H1 (cell line): ENCODE data around the gene MUC7. TPM values are rescaled to one million over a fixed set of nuclear protein-coding genes. Genes with fewer than 3 reads are reported as not detected.

Source experiments
- CTCF ChIA-PET: fragments of 300-600 bp; sonication (Branson Sonifier 250); formaldehyde crosslinking; loops from one replicate; lab custom pipeline; 2021; ENCODE audit not compliant: partially characterized antibody; lab: Charles Lee
- POLR2A ChIA-PET: fragments of 300-600 bp; sonication (Branson Sonifier 250); formaldehyde crosslinking; loops from one replicate; lab custom pipeline; 2021; ENCODE audit warnings: inconsistent platforms; ENCODE audit not compliant: partially characterized antibody; lab: Charles Lee
- DNase-seq, 2 experiments: peaks; one replicate each; pipeline versions ENCODE4 v3.0.0 to v3.0.0-alpha.2; 2010 to 2022; ENCODE audit warnings: low spot score in 2 of 2, low read depth in 1 of 2, mixed read lengths in 1 of 2
- FAIRE-seq: peaks from 2 replicates; lab custom pipeline; 2011; peaks lifted over from hg19 to GRCh38; lab: Jason Lieb, UNC
- H2AFZ ChIP-seq: 2 replicates; pipeline ENCODE4 v1.8.1; 2012; ENCODE audit warnings: low read length, inconsistent platforms
- H2AK5ac ChIP-seq: 2 replicates; pipeline ENCODE4 v1.6.1; 2013; ENCODE audit warnings: low read depth, low read length
- H2BK120ac ChIP-seq: replicated peaks from 2 replicates; pipeline ENCODE3; 2013; ENCODE audit warnings: low read depth, low read length, inconsistent platforms
- H2BK12ac ChIP-seq: 2 replicates; pipeline ENCODE4 v1.6.1; 2013; ENCODE audit warnings: low read depth, low read length
- H2BK15ac ChIP-seq: 2 replicates; pipeline ENCODE4 v1.6.1; 2013; ENCODE audit warnings: low read length
- H2BK20ac ChIP-seq: 2 replicates; pipeline ENCODE4 v1.6.1; 2013; ENCODE audit warnings: low read length
- H2BK5ac ChIP-seq: 2 replicates; pipeline ENCODE4 v1.6.1; 2013; ENCODE audit warnings: low read depth, low read length
- H3K14ac ChIP-seq: 2 replicates; pipeline ENCODE4 v1.6.1; 2013; ENCODE audit warnings: inconsistent platforms; ENCODE audit not compliant: insufficient read length
- H3K18ac ChIP-seq: 2 replicates; pipeline ENCODE4 v1.6.1; 2013; ENCODE audit warnings: low read length; ENCODE audit errors: extremely low read depth
- H3K23ac ChIP-seq: 2 replicates; pipeline ENCODE4 v1.6.1; 2013; ENCODE audit warnings: inconsistent platforms; ENCODE audit not compliant: insufficient read length
- H3K23me2 ChIP-seq: 2 replicates; pipeline ENCODE4 v1.6.1; 2013; ENCODE audit warnings: low read depth, low read length
- H3K27ac ChIP-seq: 2 replicates; pipeline ENCODE4 v1.6.1; 2011; ENCODE audit warnings: low read depth, low read length, inconsistent platforms
- H3K27me3 ChIP-seq, 4 experiments: replicated peaks in 1 of 4; 1 replicate in 1 of 4; 2 replicates in 3 of 4; pipeline versions ENCODE4 v1.6.1 to v1.8.1; 2011 to 2013; ENCODE audit warnings: low read length in 3 of 4, mild to moderate bottlenecking in 3 of 4, inconsistent platforms in 2 of 4, mixed read lengths in 2 of 4, moderate library complexity in 1 of 4; ENCODE audit not compliant: control insufficient read depth in 3 of 4, insufficient read depth in 3 of 4; ENCODE audit errors: extremely low read depth in 1 of 4
- H3K36me3 ChIP-seq, 4 experiments: 2 replicates each; pipeline versions ENCODE4 v1.6.1 to v1.8.1; 2011 to 2013; ENCODE audit warnings: mild to moderate bottlenecking in 4 of 4, low read length in 3 of 4, moderate library complexity in 2 of 4, control low read depth in 1 of 4, inconsistent platforms in 1 of 4; ENCODE audit not compliant: insufficient read depth in 4 of 4, control insufficient read depth in 2 of 4
- H3K4ac ChIP-seq: replicated peaks from 2 replicates; pipeline ENCODE3; 2013; ENCODE audit warnings: low read length, low read depth, mixed read lengths, inconsistent platforms; ENCODE audit not compliant: insufficient read length
- H3K4me1 ChIP-seq, 4 experiments: replicated peaks in 1 of 4; 1 replicate in 1 of 4; 2 replicates in 3 of 4; pipeline versions ENCODE4 v1.6.1 to v1.8.1; 2011 to 2013; ENCODE audit warnings: low read length in 3 of 4, inconsistent platforms in 2 of 4, mixed read lengths in 1 of 4; ENCODE audit not compliant: insufficient read depth in 4 of 4, control insufficient read depth in 3 of 4
- H3K4me2 ChIP-seq, 2 experiments: 2 replicates each; pipeline versions ENCODE4 v1.6.1 to v1.8.1; 2011 to 2013; ENCODE audit warnings: low read depth in 2 of 2, low read length in 2 of 2, control low read depth in 1 of 2, inconsistent platforms in 1 of 2, mild to moderate bottlenecking in 1 of 2; ENCODE audit not compliant: insufficient read depth in 1 of 2
- H3K4me3 ChIP-seq, 4 experiments: fragments of 200-600, 300-600 bp in 1 of 4; sonication (generic), shearing (Covaris generic), sonication (Bioruptor Twin) in 1 of 4; 2 replicates each; pipeline versions ENCODE4 v1.5.1 to v1.8.1; 2011 to 2016; ENCODE audit warnings: low read length in 4 of 4, low read depth in 3 of 4, control low read depth in 2 of 4, inconsistent platforms in 2 of 4, mild to moderate bottlenecking in 2 of 4, mixed read lengths in 1 of 4, moderate library complexity in 1 of 4; ENCODE audit not compliant: insufficient read depth in 2 of 4; ENCODE audit errors: extremely low read depth in 1 of 4
- H3K56ac ChIP-seq: replicated peaks from 2 replicates; pipeline ENCODE3; 2013; ENCODE audit warnings: low read depth, mild to moderate bottlenecking, mixed read lengths, low read length, inconsistent platforms; ENCODE audit not compliant: insufficient read length
- H3K79me1 ChIP-seq: 2 replicates; pipeline ENCODE4 v1.6.1; 2013; ENCODE audit warnings: low read depth, low read length, control low read depth
- H3K79me2 ChIP-seq, 2 experiments: 2 replicates each; pipeline versions ENCODE4 v1.6.1 to v1.8.1; 2012 to 2013; ENCODE audit warnings: low read length in 2 of 2, mild to moderate bottlenecking in 2 of 2, inconsistent platforms in 1 of 2; ENCODE audit not compliant: insufficient read depth in 2 of 2, control insufficient read depth in 1 of 2
- H3K9ac ChIP-seq, 4 experiments: replicated peaks in 1 of 4; 1 replicate in 1 of 4; 2 replicates in 3 of 4; pipeline versions ENCODE4 v1.6.1 to v1.8.1; 2011 to 2013; ENCODE audit warnings: low read depth in 3 of 4, low read length in 3 of 4, control low read depth in 2 of 4, mild to moderate bottlenecking in 2 of 4, moderate library complexity in 2 of 4, inconsistent platforms in 1 of 4; ENCODE audit errors: extremely low read depth in 1 of 4
- H3K9me3 ChIP-seq, 2 experiments: 2 replicates each; pipeline versions ENCODE4 v1.6.1 to v1.8.1; 2012 to 2013; ENCODE audit warnings: mild to moderate bottlenecking in 2 of 2, moderate library complexity in 2 of 2, control low read depth in 1 of 2, inconsistent platforms in 1 of 2, low read depth in 1 of 2, low read length in 1 of 2, mixed read lengths in 1 of 2; ENCODE audit not compliant: insufficient read depth in 2 of 2
- H4K20me1 ChIP-seq, 2 experiments: replicated peaks in 1 of 2; 2 replicates each; pipeline versions ENCODE3 to v1.8.1; 2011 to 2013; ENCODE audit warnings: inconsistent platforms in 2 of 2, low read length in 2 of 2, mild to moderate bottlenecking in 1 of 2; ENCODE audit not compliant: insufficient read depth in 2 of 2, control insufficient read depth in 1 of 2
- H4K5ac ChIP-seq: 2 replicates; pipeline ENCODE4 v1.6.1; 2013; ENCODE audit warnings: low read length, low read depth, mixed read lengths, inconsistent platforms; ENCODE audit not compliant: insufficient read length
- H4K8ac ChIP-seq: 2 replicates; pipeline ENCODE4 v1.8.0; 2013; ENCODE audit warnings: mild to moderate bottlenecking, moderate library complexity, low read length, inconsistent platforms; ENCODE audit not compliant: insufficient read depth; ENCODE audit errors: extremely low read depth
- H4K91ac ChIP-seq: replicated peaks from 2 replicates; pipeline ENCODE3; 2013; ENCODE audit warnings: low read length, mixed read lengths, inconsistent platforms; ENCODE audit not compliant: insufficient read length
- ASH2L ChIP-seq: fragments of 200-600, 300-600 bp; sonication (generic); IDR thresholded peaks from one replicate; pipeline ENCODE4 v1.7.1; 2017; ENCODE audit warnings: low read length
- CEBPB ChIP-seq: IDR thresholded peaks from 2 replicates; pipeline ENCODE4 v1.6.1; 2012; ENCODE audit warnings: low read depth, low read length
- EZH2 ChIP-seq: fragments of 200-600 bp; sonication (generic); IDR thresholded peaks from 2 replicates; pipeline ENCODE4 v1.7.1; 2012; ENCODE audit warnings: low read depth, mild to moderate bottlenecking, moderate library complexity, low read length, inconsistent platforms; ENCODE audit not compliant: severe bottlenecking
- HDAC6 ChIP-seq: IDR thresholded peaks from one replicate; pipeline ENCODE4 v1.7.1; 2012; ENCODE audit warnings: low read depth, mild to moderate bottlenecking, inconsistent platforms, low read length, moderate library complexity
- KDM4A ChIP-seq: IDR thresholded peaks from one replicate; pipeline ENCODE4 v1.7.1; 2012; ENCODE audit warnings: low read depth, mild to moderate bottlenecking, moderate library complexity, low read length, inconsistent platforms; ENCODE audit not compliant: severe bottlenecking
- PHF8 ChIP-seq: fragments of 200-600 bp; sonication (generic); conservative IDR thresholded peaks from 2 replicates; pipeline ENCODE4 v1.7.1; 2012; ENCODE audit warnings: low read depth, mild to moderate bottlenecking, inconsistent platforms, low read length, moderate library complexity
- POLR2AphosphoS5 ChIP-seq: IDR thresholded peaks from 2 replicates; pipeline ENCODE4 v1.6.1; 2011; ENCODE audit warnings: low read depth, low read length
- RAD21 ChIP-seq, 2 experiments: IDR thresholded peaks in 1 of 2; conservative IDR thresholded peaks in 1 of 2; 2 replicates each; pipeline ENCODE4 v1.6.1; 2011; ENCODE audit warnings: low read depth in 2 of 2, low read length in 2 of 2, improper control_type of control experiment in 1 of 2, inconsistent platforms in 1 of 2, mild to moderate bottlenecking in 1 of 2, moderate library complexity in 1 of 2
- RFX5 ChIP-seq: IDR thresholded peaks from 2 replicates; pipeline ENCODE4 v1.6.1; 2011; ENCODE audit warnings: low read depth, low read length, improper control_type of control experiment, borderline replicate concordance
- SIN3A ChIP-seq, 2 experiments: IDR thresholded peaks in 1 of 2; conservative IDR thresholded peaks in 1 of 2; 2 replicates each; pipeline ENCODE4 v1.6.1; 2011 to 2012; ENCODE audit warnings: low read length in 2 of 2, improper control_type of control experiment in 1 of 2, low read depth in 1 of 2, mild to moderate bottlenecking in 1 of 2
- SP1 ChIP-seq: IDR thresholded peaks from 2 replicates; pipeline ENCODE4 v1.6.1; 2011; ENCODE audit warnings: low read depth, low read length
- SP2 ChIP-seq: IDR thresholded peaks from 2 replicates; pipeline ENCODE4 v1.6.1; 2012; ENCODE audit warnings: mild to moderate bottlenecking, low read length, inconsistent platforms
- SP4 ChIP-seq: IDR thresholded peaks from 2 replicates; pipeline ENCODE4 v1.6.1; 2012; ENCODE audit warnings: low read length, inconsistent platforms
- TCF12 ChIP-seq: IDR thresholded peaks from 2 replicates; pipeline ENCODE4 v1.6.1; 2011; ENCODE audit warnings: low read depth, mild to moderate bottlenecking, low read length
- WGBS, 2 experiments: shearing (Covaris generic) in 1 of 2; methylation state at CpG; one replicate each; pipeline versions ENCODE4 v1.1.6 to v1.1.7; 2013 to 2015; ENCODE audit warnings: low lambda C conversion rate in 2 of 2, mixed read lengths in 2 of 2, inconsistent platforms in 1 of 2, low coverage in 1 of 2, missing lambda C conversion rate in 1 of 2; ENCODE audit not compliant: insufficient replicate concordance in 2 of 2, insufficient coverage in 1 of 2, insufficient read length in 1 of 2; ENCODE audit errors: extremely low coverage in 1 of 2, missing lambda C conversion rate in 1 of 2; 5-methylcytosine and 5-hydroxymethylcytosine counted together
- polyA plus RNA-seq, 7 experiments: library from polyadenylated mRNA; depleted of rRNA in 3 of 7; stranded (reverse) in 5 of 7; unstranded in 2 of 7; fragments of >200 nt in 5 of 7; fragments of 200-250 nt in 2 of 7; gene quantifications; 1 replicate in 5 of 7; 2 replicates in 1 of 7; 4 replicates in 1 of 7; pipeline versions ENCODE4 v1.2.1 to v1.2.3, GENCODE V29; 2011 to 2013; ENCODE audit warnings: missing spikeins in 2 of 7, mixed read lengths in 2 of 7
- total RNA-seq: library from RNA; stranded (reverse); fragmentation: NEBNext Ultra II Directional; extraction: Animal tissue kit (Norgen Biotek cat#: 25700); gene quantifications from 2 replicates; pipeline ENCODE4 v1.2.1, GENCODE V29; 2021

The MUC7 gene
- total and polyA plus RNA-seq, 2 of the 8 experiments (the other 6 are each of a cell fraction or from before 2014, with no cell fraction given) = not detected

DNA sequence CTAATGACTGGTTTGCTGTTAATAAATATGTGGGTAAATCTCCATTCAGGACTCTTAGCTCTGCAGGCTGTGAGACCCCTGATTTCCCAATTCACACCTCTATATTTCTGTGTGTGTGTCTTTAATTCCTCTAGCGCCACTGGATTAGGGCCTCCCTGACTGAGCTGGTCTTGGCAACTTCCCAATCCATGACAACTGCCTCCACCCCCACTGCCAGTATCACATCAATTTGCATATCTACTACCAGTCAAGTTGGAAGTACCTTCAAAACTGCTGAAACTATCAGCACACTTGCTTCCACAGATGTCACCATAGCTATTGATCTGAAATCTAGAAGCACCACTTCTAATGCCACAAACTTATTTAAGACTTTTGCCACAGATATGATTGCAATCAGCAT is 46.7 kb upstream of the MUC7 start:
- H3K4me1 ChIP-seq = no peaks in the 10 kb centered on the region

More for the DNA sequence above, 46.7 kb upstream of the MUC7 start:
- Histone ChIP-seq H3K4me3 (no peak overlapping the region), H2AFZ (no peak overlapping the region), H3K27ac (no peak overlapping the region), H2BK20ac (no peak overlapping the region), H3K56ac (no peak overlapping the region), H3K23ac (no peak overlapping the region), H3K4ac (no peak overlapping the region), H3K9me3 (peaks cover 9 to 12% of the 10 kb centered on the region in 2 experiments; a peak in 2 of 4 replicates), H2BK15ac (no peak overlapping the region), H3K27me3 (no peaks in the 10 kb centered on the region), H4K20me1 (no peaks in the 10 kb centered on the region), H4K8ac (no peak overlapping the region), H2BK12ac (no peak overlapping the region), H3K23me2 (no peaks in the 10 kb centered on the region), H2AK5ac (no peak overlapping the region), H2BK5ac (no peak overlapping the region), H2BK120ac (no peak overlapping the region), H4K91ac (no peak overlapping the region), H4K5ac (no peak overlapping the region), H3K9ac (no peak overlapping the region), H3K18ac (no peak overlapping the region), H3K79me2 (no peaks in the 10 kb centered on the region), H3K36me3 (no peaks in the 10 kb centered on the region), H3K4me2 (no peak overlapping the region), H3K14ac (no peak overlapping the region), H3K79me1 (no peaks in the 10 kb centered on the region)
- ChIA-PET CTCF (no interaction called here), POLR2A (no interaction called here)
- WGBS, 2 experiments = 100% methylated on average over 1 of the region's 1 CpG; no CpG with 5 or more reads in 1 of the 2 experiments
- TF ChIP-seq ASH2L = no peak
- TF ChIP-seq EZH2 = no peak
- TF ChIP-seq POLR2AphosphoS5 = no peak
- no peak for TF ChIP-seq RAD21 (IDR thresholded peaks at IDR 0.05 in 1 of 2, conservative IDR thresholded peaks at IDR 0.05 in 1 of 2; ENCODE audit: low read depth in 2 of 2, low read length in 2 of 2)
- TF ChIP-seq HDAC6 = no peak
- TF ChIP-seq SP2 = no peak
- no peak for TF ChIP-seq KDM4A
- no peak for TF ChIP-seq SP4
- TF ChIP-seq CEBPB = no peak
- TF ChIP-seq SP1 = no peak
- no peak for TF ChIP-seq PHF8
- TF ChIP-seq RFX5 = no peak
- no peak for TF ChIP-seq TCF12
- no peak for TF ChIP-seq SIN3A (conservative IDR thresholded peaks at IDR 0.05 in 1 of 2, IDR thresholded peaks at IDR 0.05 in 1 of 2; ENCODE audit: low read depth in 1 of 2, low read length in 2 of 2)
- FAIRE-seq (no peak), DNase-seq (no peak)
